ENCODE results near the gene IFI27L2. TPM values are rescaled to one million over a fixed set of nuclear protein-coding genes. Genes with fewer than 3 reads are reported as not detected.
A peak's percentile ranks its signal among the peaks of the same experiment; 100 is the strongest.

Gene IFI27L2
- total RNA-seq, 1 experiment from 2014 or later = 28.6 TPM

GRCh38 chr14:94125659-94126418 is 3.6 kb downstream of the IFI27L2 start:
- Histone ChIP-seq H4K5ac (ENCODE audit: insufficient read length, low read depth, low read length) (no peak overlapping the region), H2AK5ac (ENCODE audit: insufficient read length, low read length) (no peak overlapping the region), H3K4ac (ENCODE audit: low read depth, low read length) (no peak overlapping the region), H3T11ph (ENCODE audit: low read length) (no peak overlapping the region), H3K23me2 (ENCODE audit: insufficient read length, low read depth, low read length, poor library complexity, severe bottlenecking) (peaks cover 7% of the 10 kb centered on the region), H3K23ac (ENCODE audit: insufficient read length, low read depth, low read length) (no peak overlapping the region), H2AFZ (ENCODE audit: low read length) (no peak overlapping the region), H3K9me3 (ENCODE audit: control insufficient read depth, low read depth, low read length) (no peaks in the 10 kb centered on the region), H3K79me1 (ENCODE audit: insufficient read depth, low read depth, low read length, poor library complexity, severe bottlenecking) (no peaks in the 10 kb centered on the region), H3K14ac (ENCODE audit: insufficient read depth, low read length) (no peak overlapping the region), H2BK20ac (ENCODE audit: low read depth, low read length, poor library complexity, severe bottlenecking) (no peak overlapping the region), H3K4me2 (ENCODE audit: insufficient read depth, insufficient read length, low read length) (no peak overlapping the region), H2BK15ac (ENCODE audit: low read depth, low read length) (no peak overlapping the region), H4K91ac (ENCODE audit: insufficient read length, low read depth, low read length) (no peak overlapping the region), H2BK12ac (ENCODE audit: insufficient read length, low read depth, low read length) (no peak overlapping the region), H3K27me3 (ENCODE audit: insufficient read depth, low read length) (no peaks in the 10 kb centered on the region), H4K20me1 (ENCODE audit: control insufficient read depth, insufficient read depth, insufficient read length) (no peaks in the 10 kb centered on the region), H3K4me1 (ENCODE audit: insufficient read depth, low read length) (no peaks in the 10 kb centered on the region; the same call in 1 of the 2 replicates), H3K56ac (ENCODE audit: insufficient read length, low read depth, low read length) (no peak overlapping the region), H3K9ac (ENCODE audit: extremely low read depth, insufficient read length, low read length) (no peak overlapping the region), H2BK5ac (ENCODE audit: insufficient read length, low read length) (no peak overlapping the region), H3K18ac (ENCODE audit: insufficient read length, low read depth, low read length) (no peak overlapping the region), H4K8ac (replicated peaks; ENCODE audit: insufficient read length, low read depth, low read length) (no peak overlapping the region), H3K79me2 (ENCODE audit: insufficient read depth, low read length) (no peaks in the 10 kb centered on the region), H3K27ac (ENCODE audit: insufficient read length, low read depth, low read length) (no peak overlapping the region), H2BK120ac (ENCODE audit: low read depth, low read length, poor library complexity, severe bottlenecking) (no peak overlapping the region)
- peak; percentile 12 for DNase-seq
- Mint-ChIP-seq H3K4me3 (no peak overlapping the region), H3K4me1 (peaks cover 16% of the 10 kb centered on the region in 2 experiments), H3K27me3 (ENCODE audit: low read depth) (peaks cover 17% of the 10 kb centered on the region), H3K36me3 (ENCODE audit: insufficient read depth in 1 of 3, low read depth in 3 of 3) (no peaks in the 10 kb centered on the region), H3K9me3 (peaks cover 0 to 2% of the 10 kb centered on the region in 2 experiments; a peak in 2 of 5 replicates), H3K27ac (peak overlapping the region in 1 of 3 experiments; percentile 17; a peak in 2 of 7 replicates)
- WGBS (ENCODE audit: extremely low coverage, insufficient read length, low lambda C conversion rate) = no CpG with 5 or more reads among the region's 6 CpGs
- no peak for TF ChIP-seq CTCF (conservative IDR thresholded peaks at IDR 0.05)
